ENCODE results near the gene KCNT2.

Gene KCNT2

DNA sequence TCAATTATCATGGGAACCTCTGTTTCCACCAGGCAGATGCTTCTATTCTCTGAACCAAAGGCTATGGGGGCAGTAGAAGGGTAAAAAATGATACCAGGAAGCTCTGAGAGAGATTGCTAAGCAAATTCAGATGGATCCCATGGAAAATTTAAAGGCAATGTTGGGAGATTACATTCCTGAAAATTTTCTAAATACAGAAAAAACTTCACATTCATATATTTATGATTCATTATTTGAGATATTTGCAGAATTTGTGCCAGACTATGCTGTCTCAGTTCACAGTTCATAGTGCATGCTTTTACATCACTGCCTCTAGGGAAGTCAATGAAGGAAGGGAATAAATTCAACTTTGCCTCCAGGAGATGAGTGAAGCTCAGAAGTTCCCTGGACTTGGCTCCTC is 57.5 kb downstream of the KCNT2 start:
- in situ Hi-C loops (cut with MboI; ENCODE audit: low pct_unique_long_range_greater_than_20kb, low sequenced_read_pairs, unreplicated experiment), result no loop called here
- TF ChIP-seq, protein P1, sequence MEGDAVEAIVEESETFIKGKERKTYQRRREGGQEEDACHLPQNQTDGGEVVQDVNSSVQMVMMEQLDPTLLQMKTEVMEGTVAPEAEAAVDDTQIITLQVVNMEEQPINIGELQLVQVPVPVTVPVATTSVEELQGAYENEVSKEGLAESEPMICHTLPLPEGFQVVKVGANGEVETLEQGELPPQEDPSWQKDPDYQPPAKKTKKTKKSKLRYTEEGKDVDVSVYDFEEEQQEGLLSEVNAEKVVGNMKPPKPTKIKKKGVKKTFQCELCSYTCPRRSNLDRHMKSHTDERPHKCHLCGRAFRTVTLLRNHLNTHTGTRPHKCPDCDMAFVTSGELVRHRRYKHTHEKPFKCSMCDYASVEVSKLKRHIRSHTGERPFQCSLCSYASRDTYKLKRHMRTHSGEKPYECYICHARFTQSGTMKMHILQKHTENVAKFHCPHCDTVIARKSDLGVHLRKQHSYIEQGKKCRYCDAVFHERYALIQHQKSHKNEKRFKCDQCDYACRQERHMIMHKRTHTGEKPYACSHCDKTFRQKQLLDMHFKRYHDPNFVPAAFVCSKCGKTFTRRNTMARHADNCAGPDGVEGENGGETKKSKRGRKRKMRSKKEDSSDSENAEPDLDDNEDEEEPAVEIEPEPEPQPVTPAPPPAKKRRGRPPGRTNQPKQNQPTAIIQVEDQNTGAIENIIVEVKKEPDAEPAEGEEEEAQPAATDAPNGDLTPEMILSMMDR (IDR thresholded peaks at IDR 0.05; ENCODE audit: extremely low read depth, insufficient read depth, missing control alignments), result no peak
- DNase-seq (ENCODE audit: low spot score), result no peak

DNA sequence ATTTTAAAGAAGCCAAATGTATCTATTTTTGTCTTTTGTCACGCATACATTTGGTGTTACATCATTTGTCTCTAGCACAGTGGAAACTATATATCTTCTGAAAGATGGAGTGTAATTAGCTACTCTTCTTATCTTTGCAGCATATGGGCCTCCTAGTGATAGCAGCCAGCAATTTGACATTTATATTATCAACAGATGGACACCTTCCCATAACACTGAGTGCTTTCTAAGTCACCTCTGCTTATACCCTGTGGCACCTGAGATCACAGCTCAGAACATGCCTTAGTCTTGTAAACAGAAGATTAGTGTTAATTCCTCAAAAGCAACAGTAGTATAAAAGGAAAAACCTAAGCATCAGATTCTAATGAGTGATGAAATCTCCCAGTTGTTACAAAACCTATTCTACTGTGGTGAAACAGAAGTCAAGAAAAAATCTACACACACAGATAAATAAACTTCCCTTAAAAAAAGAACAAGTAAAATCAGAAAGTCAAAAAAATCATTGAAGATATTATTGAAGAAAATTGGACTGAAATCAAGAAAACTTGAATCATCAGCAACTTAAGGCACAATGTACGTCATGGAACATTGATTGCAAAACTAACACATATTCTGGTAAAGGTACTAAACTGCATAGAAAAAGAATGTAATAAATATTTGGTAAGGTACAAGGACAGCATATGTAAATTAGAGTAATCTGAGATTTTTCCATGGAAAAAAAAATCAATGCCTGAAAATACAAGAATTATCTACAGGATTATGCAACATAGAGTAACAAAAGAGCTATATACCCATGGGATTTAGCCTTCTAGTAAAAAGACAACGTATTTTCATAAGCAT is 61.7 kb downstream of the KCNT2 start:
- DNase-seq (ENCODE audit: low spot score), result no peak
- in situ Hi-C loops (cut with MboI; ENCODE audit: low pct_unique_long_range_greater_than_20kb, low sequenced_read_pairs, unreplicated experiment), result no loop called here
- TF ChIP-seq, protein P1 (IDR thresholded peaks at IDR 0.05; ENCODE audit: extremely low read depth, insufficient read depth, missing control alignments), result no peak

DNA sequence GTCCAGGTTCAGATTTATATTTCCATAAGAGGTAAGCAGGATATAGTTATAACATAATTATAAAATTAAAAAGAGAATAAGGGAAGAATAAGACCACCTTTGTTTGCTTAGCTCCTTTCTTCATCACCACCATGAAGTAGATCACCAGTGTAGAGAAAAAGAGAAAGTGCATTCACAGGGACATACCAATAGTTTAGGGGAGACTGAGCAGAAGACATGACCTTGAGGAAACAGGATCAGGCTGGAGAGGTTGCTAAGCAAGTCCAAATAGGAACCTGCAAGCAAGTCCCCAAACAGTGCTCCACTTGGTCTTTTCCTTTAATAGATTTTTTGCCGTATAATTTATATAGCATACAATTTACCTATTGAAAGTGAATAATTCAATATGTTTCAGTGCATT is 63.0 kb downstream of the KCNT2 start:
- no peak for DNase-seq (ENCODE audit: low spot score)
- TF ChIP-seq, protein P1 (IDR thresholded peaks at IDR 0.05; ENCODE audit: extremely low read depth, insufficient read depth, missing control alignments), result no peak
- in situ Hi-C loops (cut with MboI; ENCODE audit: low pct_unique_long_range_greater_than_20kb, low sequenced_read_pairs, unreplicated experiment), result no loop called here

DNA sequence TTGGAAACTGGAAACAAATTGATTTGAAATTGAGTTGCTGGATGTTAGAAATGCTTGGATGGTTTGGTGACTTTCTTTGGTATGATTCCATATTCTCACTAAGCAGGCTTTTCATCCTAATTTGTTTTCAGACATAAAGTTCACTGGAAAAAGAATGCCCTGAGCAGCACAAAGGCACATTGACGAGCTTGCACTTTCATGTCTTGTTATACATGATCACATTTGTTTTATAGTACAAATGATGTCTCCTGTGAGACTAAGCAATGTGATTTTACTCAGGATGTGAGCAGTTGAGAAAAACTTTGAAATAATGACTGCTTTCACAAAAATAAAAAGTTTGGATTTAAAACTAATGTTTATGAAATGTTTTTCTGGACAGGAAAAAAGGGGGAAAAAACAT is 63.6 kb downstream of the KCNT2 start:
- TF ChIP-seq, protein P1 (IDR thresholded peaks at IDR 0.05; ENCODE audit: extremely low read depth, insufficient read depth, missing control alignments), result no peak
- no peak for DNase-seq (ENCODE audit: low spot score)
- in situ Hi-C loops (cut with MboI; ENCODE audit: low pct_unique_long_range_greater_than_20kb, low sequenced_read_pairs, unreplicated experiment), result no loop called here

DNA sequence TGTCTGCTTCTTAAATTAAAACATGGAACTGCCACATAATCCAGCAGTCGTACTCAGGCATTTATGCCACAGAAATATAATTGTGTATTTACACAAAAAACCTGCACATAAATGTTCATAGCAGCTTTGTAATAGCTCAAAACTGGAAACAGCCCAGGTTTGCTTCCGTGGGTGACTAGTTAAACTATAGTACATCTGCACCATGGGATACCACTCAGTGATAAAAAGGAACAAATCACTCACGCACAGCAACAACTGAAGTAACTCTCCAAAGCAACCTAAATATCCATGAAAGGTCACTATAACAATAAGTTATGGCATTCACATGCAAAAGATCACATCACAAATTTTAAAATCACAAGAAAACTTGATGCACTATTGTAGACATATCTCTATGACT is 64.4 kb downstream of the KCNT2 start:
- in situ Hi-C loops (cut with MboI; ENCODE audit: low pct_unique_long_range_greater_than_20kb, low sequenced_read_pairs, unreplicated experiment), result no loop called here
- DNase-seq (ENCODE audit: low spot score), result no peak
- TF ChIP-seq, protein P1 (IDR thresholded peaks at IDR 0.05; ENCODE audit: extremely low read depth, insufficient read depth, missing control alignments), result no peak

DNA sequence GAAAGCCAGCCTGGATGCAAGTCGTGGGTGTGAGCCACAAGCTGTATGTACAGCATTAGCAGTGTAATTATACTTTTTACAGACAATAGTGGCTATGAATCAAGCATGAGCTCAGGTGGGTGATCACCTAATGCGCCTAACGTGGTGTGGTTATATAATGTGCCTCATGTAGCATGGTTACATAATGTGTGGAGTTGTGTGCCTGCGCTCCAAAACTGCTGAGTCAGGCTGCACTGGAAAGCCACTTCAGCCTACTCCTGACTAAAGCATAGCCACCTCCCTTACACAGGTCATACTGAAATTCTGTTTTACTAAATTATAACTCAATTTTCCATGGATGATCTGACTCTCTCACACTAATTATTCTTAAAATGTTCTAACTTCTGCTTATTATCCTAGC is 69.8 kb downstream of the KCNT2 start:
- no peak for DNase-seq (ENCODE audit: low spot score)
- in situ Hi-C loops (cut with MboI; ENCODE audit: low pct_unique_long_range_greater_than_20kb, low sequenced_read_pairs, unreplicated experiment), result no loop called here

More for the DNA sequence above, 69.8 kb downstream of the KCNT2 start:
- TF ChIP-seq, protein P1 (IDR thresholded peaks at IDR 0.05; ENCODE audit: extremely low read depth, insufficient read depth, missing control alignments), result no peak
